Hepatocyte (in vitro differentiated cells): ENCODE measurements around the gene PNN. TPM values are rescaled to one million over a fixed set of nuclear protein-coding genes. Genes with fewer than 3 reads are reported as not detected.
A peak's percentile ranks its signal among the peaks of the same experiment; 100 is the strongest.
"Not testable (repeated sequence)": the region's sequence is repeated elsewhere in the genome, so short reads cannot be mapped to it uniquely, and the experiment has no call there.

Source experiments
- DNase-seq: peaks from one replicate; pipeline ENCODE4 v3.0.0-alpha.2; 2016; ENCODE audit warnings: low spot score
- H2AFZ ChIP-seq: fragments of 200-600 bp; sonication (generic); 2 replicates; pipeline ENCODE4 v1.6.0; 2016; ENCODE audit warnings: antibody characterized with exemption, mild to moderate bottlenecking
- H3K27ac ChIP-seq: fragments of 200-600 bp; sonication (generic); 2 replicates; pipeline ENCODE4 v1.5.1; 2016; ENCODE audit warnings: mild to moderate bottlenecking
- H3K27me3 ChIP-seq: fragments of 200-600 bp; sonication (generic); 2 replicates; pipeline ENCODE4 v1.6.1; 2016
- H3K36me3 ChIP-seq: fragments of 200-600 bp; sonication (generic); replicated peaks from 2 replicates; pipeline ENCODE4 v1.5.1; 2016; ENCODE audit warnings: low read depth; ENCODE audit not compliant: insufficient read depth
- H3K4me1 ChIP-seq: fragments of 200-600 bp; sonication (generic); 2 replicates; pipeline ENCODE4 v1.5.1; 2016; ENCODE audit warnings: mild to moderate bottlenecking, moderate library complexity; ENCODE audit not compliant: insufficient read depth
- H3K4me2 ChIP-seq: fragments of 200-600 bp; sonication (generic); 2 replicates; pipeline ENCODE4 v1.6.0; 2016
- H3K4me3 ChIP-seq: fragments of 200-600 bp; sonication (generic); 2 replicates; pipeline ENCODE4 v1.5.1; 2016; ENCODE audit warnings: mild to moderate bottlenecking
- H3K79me2 ChIP-seq: fragments of 200-600 bp; sonication (generic); 2 replicates; pipeline ENCODE4 v1.6.0; 2017; ENCODE audit warnings: mild to moderate bottlenecking
- H3K9me2 ChIP-seq: fragments of 200-600 bp; sonication (generic); replicated peaks from 2 replicates; pipeline ENCODE4 v1.6.0; 2017; ENCODE audit warnings: mild to moderate bottlenecking; ENCODE audit not compliant: insufficient read depth
- H3K9me3 ChIP-seq: fragments of 200-600 bp; sonication (generic); 2 replicates; pipeline ENCODE4 v1.5.1; 2016; ENCODE audit warnings: low read depth, mild to moderate bottlenecking
- H4K20me1 ChIP-seq: fragments of 200-600 bp; sonication (generic); 2 replicates; pipeline ENCODE4 v1.6.0; 2016; ENCODE audit warnings: mild to moderate bottlenecking; ENCODE audit not compliant: insufficient read depth, poor library complexity, severe bottlenecking
- CTCF ChIP-seq: fragments of 200-600 bp; sonication (generic); IDR thresholded peaks from 2 replicates; pipeline ENCODE4 v1.5.1; 2016; ENCODE audit warnings: antibody characterized with exemption, mild to moderate bottlenecking; ENCODE audit not compliant: poor library complexity
- EZH2 ChIP-seq: fragments of 200-600 bp; sonication (generic); IDR thresholded peaks from 2 replicates; pipeline ENCODE4 v1.6.1; 2016; ENCODE audit warnings: antibody characterized with exemption, mild to moderate bottlenecking, borderline replicate concordance
- EZH2phosphoT487 ChIP-seq: fragments of 200-600 bp; sonication (generic); IDR thresholded peaks from one replicate; pipeline ENCODE4 v1.6.1; 2018; ENCODE audit warnings: antibody characterized with exemption, mild to moderate bottlenecking, low read depth, moderate library complexity; ENCODE audit not compliant: unreplicated experiment, severe bottlenecking
- WGBS: methylation state at CpG from one replicate; pipeline ENCODE4 v1.1.6; 2016; ENCODE audit warnings: low lambda C conversion rate; ENCODE audit errors: missing lambda C conversion rate; 5-methylcytosine and 5-hydroxymethylcytosine counted together
- polyA plus RNA-seq: library from polyadenylated mRNA; unstranded; fragments of >200 nt; fragmentation: Nextera tagmentation; extraction: Ambion mirVana; gene quantifications from 2 replicates; pipeline ENCODE4 v1.2.1, GENCODE V29; 2016
- total RNA-seq: library from RNA; depleted of rRNA; stranded (reverse); fragments of >200 nt; gene quantifications from 2 replicates; pipeline ENCODE4 v1.2.3, GENCODE V29; 2014

Gene PNN
- total and polyA plus RNA-seq, 2 experiments from 2014 or later = 30.9 to 49.3 TPM

GRCh38 chr14:39158222-39158858, 16.7 kb upstream of the PNN start:
- Histone ChIP-seq H3K27me3 (no peaks in the 10 kb centered on the region), H3K36me3 (no peaks in the 10 kb centered on the region), H2AFZ (no peak overlapping the region), H3K4me1 (no peaks in the 10 kb centered on the region), H3K27ac (no peak overlapping the region), H3K79me2 (peaks cover 46% of the 10 kb centered on the region), H3K9me3 (no peaks in the 10 kb centered on the region), H3K9me2 (no peaks in the 10 kb centered on the region), H3K4me3 (no peak overlapping the region), H4K20me1 (no peaks in the 10 kb centered on the region), H3K4me2 (no peak overlapping the region)
- 87% methylated on average over 6 of the region's 6 CpGs for WGBS
- TF ChIP-seq EZH2 (no peak), CTCF (no peak), EZH2phosphoT487 (no peak)
- DNase-seq = no peak

GRCh38 chr14:39160494-39160893, 14.6 kb upstream of the PNN start:
- peaks cover 66% of the 10 kb centered on the region for H3K79me2 ChIP-seq
- no peaks in the 10 kb centered on the region for H3K27me3 ChIP-seq
- H3K9me3 ChIP-seq = no peaks in the 10 kb centered on the region
- H3K9me2 ChIP-seq = no peaks in the 10 kb centered on the region
- TF ChIP-seq CTCF (no peak), EZH2phosphoT487 (no peak), EZH2 (no peak)
- no peak overlapping the region for H3K4me3 ChIP-seq
- H3K27ac ChIP-seq = no peak overlapping the region
- no peaks in the 10 kb centered on the region for H3K36me3 ChIP-seq
- peaks cover 3% of the 10 kb centered on the region for H4K20me1 ChIP-seq
- no peak overlapping the region for H3K4me2 ChIP-seq
- no peak overlapping the region for H2AFZ ChIP-seq
- WGBS = 100% methylated on average over 1 of the region's 1 CpG
- no peak for DNase-seq
- H3K4me1 ChIP-seq = no peaks in the 10 kb centered on the region

- H3K4me2 ChIP-seq = peak overlapping the region; percentile 76
- H3K9me3 ChIP-seq, H3K4me3 ChIP-seq, H3K27ac ChIP-seq, H2AFZ ChIP-seq, H3K9me2 ChIP-seq, H4K20me1 ChIP-seq, H3K36me3 ChIP-seq, DNase-seq, H3K27me3 ChIP-seq: not testable (repeated sequence)
- peaks cover 16% of the 10 kb centered on the region for H3K4me1 ChIP-seq
- 93% methylated on average over 10 of the region's 10 CpGs for WGBS
- peaks cover 68% of the 10 kb centered on the region for H3K79me2 ChIP-seq
These were observed 7.2 kb upstream of the PNN start for GRCh38 chr14:39167797-39168320.

- TF ChIP-seq EZH2 (no peak), EZH2phosphoT487 (no peak), CTCF (no peak)
- 74% methylated on average over 4 of the region's 4 CpGs for WGBS
These were observed 6.5 kb upstream of the PNN start for GRCh38 chr14:39168591-39168990.

More at GRCh38 chr14:39168591-39168990, 6.5 kb upstream of the PNN start:
- H3K27me3 ChIP-seq = no peaks in the 10 kb centered on the region
- H3K9me2 ChIP-seq = no peaks in the 10 kb centered on the region
- peak overlapping the region; percentile 76 for H3K4me2 ChIP-seq
- H3K27ac ChIP-seq = no peak overlapping the region
- no peaks in the 10 kb centered on the region for H3K9me3 ChIP-seq
- H3K36me3 ChIP-seq = no peaks in the 10 kb centered on the region
- no peak overlapping the region for H2AFZ ChIP-seq
- peak overlapping the region; percentile 63 for H3K4me3 ChIP-seq
- peaks cover 6% of the 10 kb centered on the region for H4K20me1 ChIP-seq
- peaks cover 61% of the 10 kb centered on the region for H3K79me2 ChIP-seq
- H3K4me1 ChIP-seq = peaks cover 16% of the 10 kb centered on the region
- no peak for DNase-seq
